K562 (cell line): Measurements from ENCODE around the gene CARMIL3. TPM values are rescaled to one million over a fixed set of nuclear protein-coding genes. Genes with fewer than 3 reads are reported as not detected.

Experiments
- ATAC-seq: fragments of 200-7000 bp; cut with Tn5 transposase; 3 replicates; pipeline ENCODE4 v1.9.1; 2020; ENCODE audit warnings: moderate library complexity
- BruUV-seq: library from RNA; stranded (reverse); fragments of 400-500 nt; replicated peaks from 2 replicates; lab custom pipeline; 2021; lab: Mats Ljungman, UMichigan
- CTCF ChIA-PET: fragments of 300-600 bp; formaldehyde crosslinking; extraction: SDS; loops from one replicate; lab custom pipeline; 2021; ENCODE audit warnings: low intra/inter-chr PET ratio; lab: Yijun Ruan, JAX
- POLR2A ChIA-PET: fragments of 300-600, 350-650 bp; sonication (Branson Sonifier 250); formaldehyde crosslinking; extraction: SDS; loops from one replicate; lab custom pipeline; 2021; ENCODE audit warnings: antibody characterized with exemption, inconsistent platforms; lab: Yijun Ruan, JAX
- DNase-seq, 4 experiments: peaks; one replicate each; pipeline versions ENCODE4 v3.0.0 to v3.0.0-alpha.2; 2011 to 2018; ENCODE audit warnings: low spot score in 3 of 4, mixed read lengths in 3 of 4; ENCODE audit errors: extremely low read depth in 1 of 4
- FAIRE-seq: peaks from 2 replicates; lab custom pipeline; 2011; peaks lifted over from hg19 to GRCh38; lab: Jason Lieb, UNC
- H2AFZ ChIP-seq: 2 replicates; pipeline ENCODE4 v1.6.0; 2011; ENCODE audit warnings: low read depth, low read length, control low read depth, inconsistent platforms
- H3K27ac ChIP-seq: fragments of 200-600 bp; 3 replicates; pipeline ENCODE4 v1.8.0; 2011; ENCODE audit warnings: low read depth, mild to moderate bottlenecking, control low read depth, inconsistent platforms, low read length, moderate library complexity, mixed read lengths; ENCODE audit errors: extremely low read depth
- H3K27me3 ChIP-seq, 2 experiments: fragments of 300-600 bp in 1 of 2; 2 replicates in 1 of 2; 3 replicates in 1 of 2; pipeline versions ENCODE4 v1.6.0 to v1.8.0; 2011; ENCODE audit warnings: inconsistent platforms in 2 of 2, low read length in 2 of 2, mild to moderate bottlenecking in 1 of 2, mixed read lengths in 1 of 2, moderate library complexity in 1 of 2; ENCODE audit not compliant: control insufficient read depth in 2 of 2, insufficient read depth in 2 of 2
- H3K36me3 ChIP-seq: fragments of 300-600 bp; 3 replicates; pipeline ENCODE4 v1.8.0; 2011; ENCODE audit warnings: mild to moderate bottlenecking, low read length, inconsistent platforms; ENCODE audit not compliant: control insufficient read depth, insufficient read depth
- H3K4me1 ChIP-seq, 2 experiments: fragments of 200-600 bp in 1 of 2; replicated peaks in 1 of 2; 2 replicates in 1 of 2; 3 replicates in 1 of 2; pipeline versions ENCODE4 v1.5.1 to v1.8.0; 2011; ENCODE audit warnings: inconsistent platforms in 2 of 2, low read length in 2 of 2, mild to moderate bottlenecking in 1 of 2, mixed read lengths in 1 of 2, moderate library complexity in 1 of 2; ENCODE audit not compliant: control insufficient read depth in 2 of 2, insufficient read depth in 2 of 2
- H3K4me2 ChIP-seq: 2 replicates; pipeline ENCODE4 v1.6.1; 2011; ENCODE audit warnings: low read length, control low read depth, inconsistent platforms, mixed read lengths; ENCODE audit not compliant: insufficient read depth
- H3K4me3 ChIP-seq: fragments of 200-600 bp; sonication (generic), shearing (Covaris generic); 2 replicates; pipeline ENCODE4 v1.5.1; 2016; ENCODE audit warnings: control low read depth, inconsistent platforms
- H3K79me2 ChIP-seq: fragments of 200-600 bp; 3 replicates; pipeline ENCODE4 v1.8.0; 2011; ENCODE audit warnings: low read length, inconsistent platforms; ENCODE audit not compliant: control insufficient read depth, insufficient read depth
- H3K9ac ChIP-seq, 2 experiments: 2 replicates each; pipeline versions ENCODE4 v1.6.0 to v1.6.1; 2011; ENCODE audit warnings: low read depth in 2 of 2, low read length in 2 of 2, control low read depth in 1 of 2, inconsistent platforms in 1 of 2, mild to moderate bottlenecking in 1 of 2, mixed read lengths in 1 of 2; ENCODE audit not compliant: insufficient read depth in 1 of 2
- H3K9me1 ChIP-seq: one replicate; pipeline ENCODE4 v1.6.0; 2011; ENCODE audit warnings: inconsistent platforms, mild to moderate bottlenecking, low read length, moderate library complexity; ENCODE audit not compliant: control insufficient read depth, insufficient read depth
- H3K9me3 ChIP-seq: replicated peaks from 2 replicates; pipeline ENCODE4 v1.5.1; 2011; ENCODE audit warnings: low read depth, low read length, inconsistent platforms; ENCODE audit not compliant: control insufficient read depth, insufficient read depth
- H4K20me1 ChIP-seq: replicated peaks from 2 replicates; pipeline ENCODE4 v1.6.1; 2011; ENCODE audit warnings: low read length, inconsistent platforms, mixed read lengths; ENCODE audit not compliant: control insufficient read depth, insufficient read depth
- MTA1 ChIP-seq: fragments of 450-650 bp; IDR thresholded peaks from 2 replicates; pipeline ENCODE4 v1.6.1; 2017; ENCODE audit warnings: borderline replicate concordance
- ZNF124 ChIP-seq: sonication (generic); formaldehyde crosslinking; IDR thresholded peaks from 2 replicates; pipeline ENCODE4 v1.8.1; 2022; ENCODE audit warnings: missing genetic modification reagents
- WGBS: fragments of 100-300 bp; shearing (Covaris generic); methylation state at CpG from one replicate; pipeline ENCODE4 v1.1.6; 2016; ENCODE audit warnings: low coverage, mixed read lengths; ENCODE audit not compliant: insufficient coverage; ENCODE audit errors: missing lambda C conversion rate; 5-methylcytosine and 5-hydroxymethylcytosine counted together
- in situ Hi-C: fragments of 300-500 bp; cut with MboI; formaldehyde crosslinking; loops from 4 replicates; pipeline ENCODE4 v1.15.0; 2018; ENCODE audit warnings: inconsistent platforms, mixed read lengths
- intact Hi-C: fragments of 100-400 bp; cut with micrococcal nuclease; formaldehyde crosslinking; loops from 2 replicates; pipeline ENCODE4 v1.14.2; 2022
- polyA plus RNA-seq, 8 experiments: library from polyadenylated mRNA; depleted of rRNA in 4 of 8; stranded (reverse) in 5 of 8; unstranded in 3 of 8; fragments of >200 nt; fragmentation: Nextera tagmentation in 2 of 8; fragmentation: Illumina TruSeq in 1 of 8; extraction: Ambion mirVana in 2 of 8; extraction: Trizol in 1 of 8; gene quantifications; 2 replicates each; pipeline versions ENCODE4 v1.2.1 to v1.2.3, GENCODE V29; 2011 to 2014; ENCODE audit warnings: inconsistent platforms in 1 of 8, missing spikeins in 1 of 8
- total RNA-seq, 7 experiments: library from RNA; depleted of rRNA in 6 of 7; stranded (reverse); fragments of >200 nt in 6 of 7; fragmentation: Illumina TruSeq in 2 of 7; extraction: Trizol in 2 of 7; gene quantifications; 2 replicates each; pipeline versions ENCODE4 v1.2.1 to v1.2.3, GENCODE V29; 2011 to 2021; ENCODE audit warnings: low replicate concordance in 1 of 7
- TF ChIP-seq, protein P1 (sequence below): fragments of 450-650 bp; conservative IDR thresholded peaks from 2 replicates; pipeline ENCODE4 v1.6.1; 2016; ENCODE audit warnings: missing genetic modification characterization, low read depth, mild to moderate bottlenecking, missing compliant biosample characterization, moderate library complexity
- TF ChIP-seq, protein P2 (sequence below): fragments of 250-450 bp; sonication (Bioruptor Pico); IDR thresholded peaks from 2 replicates; pipeline ENCODE4 v1.8.0; 2021; ENCODE audit warnings: moderate library complexity, mild to moderate bottlenecking, inconsistent platforms

Gene CARMIL3
- total and polyA plus RNA-seq, 9 of the 15 experiments (the other 6 are each of a cell fraction or from before 2014, with no cell fraction given), result 0.01 to 0.11 (median 0.05) TPM; not detected in 5

DNA sequence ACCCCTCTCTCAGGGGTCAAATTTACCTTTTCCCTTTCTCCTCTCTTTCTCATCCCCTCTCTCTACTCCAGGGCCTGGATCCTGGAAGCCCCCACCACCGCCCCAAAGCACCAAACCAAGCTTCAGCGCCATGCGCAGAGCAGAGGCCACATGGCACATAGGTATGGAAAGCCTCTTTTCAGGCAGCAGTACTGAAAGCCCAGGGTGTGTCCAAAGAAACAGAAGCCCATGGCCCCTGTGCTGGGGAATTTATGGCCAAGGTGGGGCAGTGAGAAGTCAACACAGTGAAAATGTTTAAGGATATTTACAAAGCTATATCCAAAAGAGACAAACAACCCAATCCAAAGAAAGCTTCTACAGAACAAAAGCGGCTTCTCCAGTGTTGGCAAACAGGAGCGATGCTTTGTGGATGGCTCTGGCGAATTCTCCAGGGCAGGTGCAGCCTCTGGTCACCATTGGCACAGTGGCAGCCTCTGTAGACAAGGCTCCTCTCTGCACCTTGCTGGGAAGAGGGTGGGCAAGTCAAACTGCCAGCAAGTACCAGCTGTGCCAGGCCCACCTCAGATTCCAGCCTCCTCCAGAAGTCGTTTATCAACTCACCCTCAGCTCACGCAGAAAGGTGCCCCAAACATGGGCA lies 14.8 kb downstream of the CARMIL3 start (continued):
- TF ChIP-seq, protein P1, sequence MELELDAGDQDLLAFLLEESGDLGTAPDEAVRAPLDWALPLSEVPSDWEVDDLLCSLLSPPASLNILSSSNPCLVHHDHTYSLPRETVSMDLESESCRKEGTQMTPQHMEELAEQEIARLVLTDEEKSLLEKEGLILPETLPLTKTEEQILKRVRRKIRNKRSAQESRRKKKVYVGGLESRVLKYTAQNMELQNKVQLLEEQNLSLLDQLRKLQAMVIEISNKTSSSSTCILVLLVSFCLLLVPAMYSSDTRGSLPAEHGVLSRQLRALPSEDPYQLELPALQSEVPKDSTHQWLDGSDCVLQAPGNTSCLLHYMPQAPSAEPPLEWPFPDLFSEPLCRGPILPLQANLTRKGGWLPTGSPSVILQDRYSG (tag), result no peak
- TF ChIP-seq, protein P2, sequence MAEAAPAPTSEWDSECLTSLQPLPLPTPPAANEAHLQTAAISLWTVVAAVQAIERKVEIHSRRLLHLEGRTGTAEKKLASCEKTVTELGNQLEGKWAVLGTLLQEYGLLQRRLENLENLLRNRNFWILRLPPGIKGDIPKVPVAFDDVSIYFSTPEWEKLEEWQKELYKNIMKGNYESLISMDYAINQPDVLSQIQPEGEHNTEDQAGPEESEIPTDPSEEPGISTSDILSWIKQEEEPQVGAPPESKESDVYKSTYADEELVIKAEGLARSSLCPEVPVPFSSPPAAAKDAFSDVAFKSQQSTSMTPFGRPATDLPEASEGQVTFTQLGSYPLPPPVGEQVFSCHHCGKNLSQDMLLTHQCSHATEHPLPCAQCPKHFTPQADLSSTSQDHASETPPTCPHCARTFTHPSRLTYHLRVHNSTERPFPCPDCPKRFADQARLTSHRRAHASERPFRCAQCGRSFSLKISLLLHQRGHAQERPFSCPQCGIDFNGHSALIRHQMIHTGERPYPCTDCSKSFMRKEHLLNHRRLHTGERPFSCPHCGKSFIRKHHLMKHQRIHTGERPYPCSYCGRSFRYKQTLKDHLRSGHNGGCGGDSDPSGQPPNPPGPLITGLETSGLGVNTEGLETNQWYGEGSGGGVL (CRISPR knock-in tag), result no peak
- TF ChIP-seq, all 486 proteins: peak for 0

DNA sequence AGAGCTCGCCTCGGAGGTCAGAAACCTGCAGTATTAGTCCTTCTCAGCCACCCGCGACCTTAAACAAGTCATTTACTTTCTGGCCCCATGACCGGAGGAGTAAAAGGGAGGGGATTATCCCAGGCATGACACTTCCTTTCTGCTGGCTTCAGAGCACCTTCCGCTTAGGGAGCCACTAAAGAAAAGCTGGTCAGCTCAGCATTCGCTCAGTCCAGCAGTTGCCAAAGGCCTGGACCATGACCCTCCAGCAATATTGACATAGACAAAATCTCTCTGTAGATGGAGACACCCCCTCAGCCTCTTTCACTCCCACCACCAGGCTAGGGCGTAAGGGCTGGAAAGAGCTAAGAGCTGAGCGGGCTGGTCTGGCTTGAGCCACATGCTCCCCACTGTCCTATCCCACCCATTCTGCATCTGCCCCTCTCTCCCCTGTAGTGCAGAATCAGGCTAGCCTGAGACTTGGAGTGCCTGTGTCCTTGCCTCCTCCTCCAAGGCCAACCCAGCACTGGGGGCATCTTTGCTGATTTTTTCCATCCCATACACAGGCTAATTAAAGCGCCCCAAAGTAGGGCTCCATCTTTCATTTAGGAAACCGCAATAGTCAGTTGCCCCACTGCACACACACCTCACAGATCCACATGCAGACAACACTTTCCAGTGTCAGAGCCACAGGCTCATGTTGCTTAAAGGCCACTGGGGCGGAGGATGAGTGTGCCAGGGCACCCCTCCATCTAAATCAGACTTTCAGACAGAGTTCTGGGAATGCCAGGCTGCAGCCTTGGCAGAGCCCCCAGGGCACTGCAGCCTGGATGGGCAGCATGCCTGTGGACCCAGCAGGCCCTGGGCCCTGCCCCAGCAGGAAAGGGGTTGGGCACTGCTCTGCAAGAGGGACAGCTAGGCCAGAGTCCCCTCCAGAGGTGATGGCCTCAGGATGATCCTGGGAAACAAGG lies 15.6 kb downstream of the CARMIL3 start:
- intact Hi-C loops (no loop called here), in situ Hi-C loops (no loop called here)
- 9% methylated on average over 10 of the region's 12 CpGs for WGBS
- no peaks in the 10 kb centered on the region; a peak in 1 of 5 replicates for H3K4me1 ChIP-seq
- no peak overlapping the region for H3K27ac ChIP-seq
- H3K4me2 ChIP-seq, result no peak overlapping the region
- H3K27me3 ChIP-seq, result peaks cover 0 to 45% of the 10 kb centered on the region in 2 experiments; a peak in 3 of 5 replicates
- no peaks in the 10 kb centered on the region for H3K36me3 ChIP-seq
- no peaks in the 10 kb centered on the region for H3K9me3 ChIP-seq
- TF ChIP-seq MTA1 (no peak), ZNF124 (CRISPR knock-in tag) (no peak)
- no peaks in the 10 kb centered on the region for H4K20me1 ChIP-seq
- DNase-seq, result no peak
- no peak for FAIRE-seq
- no peaks in the 10 kb centered on the region for H3K79me2 ChIP-seq
- ChIA-PET POLR2A (interaction anchor here (0.5 to 0.9 kb wide), 2 partner anchors 26 to 145 kb away, joined by 3 to 7 read pairs; partner anchors contain the start of gene PCK2), CTCF (no interaction called here)
- H2AFZ ChIP-seq, result no peak overlapping the region
- H3K9me1 ChIP-seq, result no peaks in the 10 kb centered on the region
- peak; percentile 24; the same call in 2 of the 3 replicates for ATAC-seq
- H3K9ac ChIP-seq, result no peak overlapping the region
- no TSS peak for BruUV-seq
- H3K4me3 ChIP-seq, result no peak overlapping the region
